Endothelial cell of umbilical vein (primary cell): ENCODE data around the gene TCF7. TPM values are rescaled to one million over a fixed set of nuclear protein-coding genes. Genes with fewer than 3 reads are reported as not detected.

Experiments used
- BruUV-seq: library from RNA; stranded (reverse); fragments of 400-500 nt; replicated peaks from 2 replicates; lab custom pipeline; 2021; lab: Mats Ljungman, UMichigan
- CTCF ChIA-PET: fragments of 300-600, 350-600 bp; sonication (Branson Sonifier 250); formaldehyde crosslinking; loops from one replicate; lab custom pipeline; 2021; ENCODE audit warnings: antibody characterized with exemption, inconsistent platforms; lab: Charles Lee
- POLR2A ChIA-PET: fragments of 300-600, 350-600 bp; sonication (Branson Sonifier 250); formaldehyde crosslinking; loops from one replicate; lab custom pipeline; 2021; ENCODE audit warnings: antibody characterized with exemption, inconsistent platforms; lab: Charles Lee
- DNase-seq: peaks from one replicate; pipeline ENCODE4 v3.0.0-alpha.2; 2011; ENCODE audit warnings: low read depth, low spot score
- FAIRE-seq: peaks from 2 replicates; lab custom pipeline; 2011; peaks lifted over from hg19 to GRCh38; lab: Jason Lieb, UNC
- H2AFZ ChIP-seq: 2 replicates; pipeline ENCODE4 v1.6.0; 2012; ENCODE audit warnings: low read depth, low read length, control low read depth, inconsistent platforms
- H3K27ac ChIP-seq: 2 replicates; pipeline ENCODE4 v1.5.1; 2011; ENCODE audit warnings: low read depth, mild to moderate bottlenecking, control low read depth, low read length, moderate library complexity; ENCODE audit not compliant: insufficient read depth
- H3K27me3 ChIP-seq, 2 experiments: 2 replicates each; pipeline versions ENCODE4 v1.6.0 to v1.6.1; 2011; ENCODE audit warnings: low read length in 2 of 2, mixed read lengths in 1 of 2; ENCODE audit not compliant: control insufficient read depth in 2 of 2, insufficient read depth in 2 of 2
- H3K36me3 ChIP-seq, 2 experiments: 2 replicates in 1 of 2; 3 replicates in 1 of 2; pipeline ENCODE4 v1.5.1; 2011; ENCODE audit warnings: low read length in 2 of 2, mild to moderate bottlenecking in 1 of 2, moderate library complexity in 1 of 2; ENCODE audit not compliant: control insufficient read depth in 2 of 2, insufficient read depth in 2 of 2; ENCODE audit errors: extremely low read depth in 1 of 2
- H3K4me1 ChIP-seq: 3 replicates; pipeline ENCODE4 v1.5.1; 2011; ENCODE audit warnings: mild to moderate bottlenecking, low read length; ENCODE audit not compliant: control insufficient read depth, insufficient read depth; ENCODE audit errors: extremely low read depth
- H3K4me2 ChIP-seq: 2 replicates; pipeline ENCODE4 v1.6.1; 2011; ENCODE audit warnings: low read length, control low read depth, mixed read lengths; ENCODE audit not compliant: insufficient read depth
- H3K4me3 ChIP-seq, 3 experiments: fragments of 200-600 bp in 1 of 3; sonication (generic), shearing (Covaris generic) in 1 of 3; replicated peaks in 1 of 3; 2 replicates each; pipeline ENCODE4 v1.5.1; 2011 to 2016; ENCODE audit warnings: control low read depth in 3 of 3, low read length in 3 of 3, mild to moderate bottlenecking in 2 of 3, inconsistent platforms in 1 of 3, low read depth in 1 of 3, moderate library complexity in 1 of 3; ENCODE audit not compliant: insufficient read depth in 1 of 3
- H3K79me2 ChIP-seq: 2 replicates; pipeline ENCODE4 v1.6.0; 2012; ENCODE audit warnings: low read length, inconsistent platforms; ENCODE audit not compliant: control insufficient read depth, insufficient read depth
- H3K9ac ChIP-seq: replicated peaks from 2 replicates; pipeline ENCODE3; 2011; ENCODE audit warnings: low read length, control low read depth; ENCODE audit not compliant: insufficient read depth; ENCODE audit errors: extremely low read depth
- H3K9me1 ChIP-seq: replicated peaks from 3 replicates; pipeline ENCODE4 v1.6.0; 2011; ENCODE audit warnings: mild to moderate bottlenecking, low read length; ENCODE audit not compliant: control insufficient read depth, insufficient read depth; ENCODE audit errors: extremely low read depth
- H3K9me3 ChIP-seq: replicated peaks from 2 replicates; pipeline ENCODE4 v1.5.1; 2012; ENCODE audit warnings: low read length, inconsistent platforms; ENCODE audit not compliant: control insufficient read depth, insufficient read depth
- H4K20me1 ChIP-seq: replicated peaks from 2 replicates; pipeline ENCODE3; 2011; ENCODE audit warnings: mild to moderate bottlenecking, low read length; ENCODE audit not compliant: control insufficient read depth, insufficient read depth; ENCODE audit errors: extremely low read depth
- EZH2 ChIP-seq: IDR thresholded peaks from 2 replicates; pipeline ENCODE4 v1.6.1; 2012; ENCODE audit warnings: borderline replicate concordance, low read depth, mild to moderate bottlenecking, moderate library complexity, low read length, inconsistent platforms; ENCODE audit not compliant: severe bottlenecking
- FOS ChIP-seq: IDR thresholded peaks from 2 replicates; pipeline ENCODE4 v1.6.1; 2011; ENCODE audit warnings: mild to moderate bottlenecking, low read length, moderate library complexity, borderline replicate concordance; ENCODE audit not compliant: insufficient read depth
- GATA2 ChIP-seq: IDR thresholded peaks from 2 replicates; pipeline ENCODE4 v1.7.0; 2011; ENCODE audit warnings: low read depth, mild to moderate bottlenecking, moderate library complexity, mixed read lengths, low read length; ENCODE audit not compliant: insufficient read length, insufficient read depth
- JUN ChIP-seq: IDR thresholded peaks from 2 replicates; pipeline ENCODE4 v1.6.1; 2011; ENCODE audit warnings: borderline replicate concordance, low read depth; ENCODE audit not compliant: insufficient read length, insufficient read depth
- MAX ChIP-seq: IDR thresholded peaks from 2 replicates; pipeline ENCODE4 v1.6.1; 2011; ENCODE audit not compliant: insufficient read depth, insufficient read length
- MYC ChIP-seq: IDR thresholded peaks from one replicate; pipeline ENCODE4 v1.6.1; 2011; ENCODE audit warnings: mild to moderate bottlenecking, low read depth, low read length
- POLR2A ChIP-seq: IDR thresholded peaks from 2 replicates; pipeline ENCODE4 v1.6.1; 2012; ENCODE audit warnings: low read depth, mild to moderate bottlenecking, control low read depth, low read length
- POLR2AphosphoS5 ChIP-seq: IDR thresholded peaks from 2 replicates; pipeline ENCODE4 v1.6.1; 2012; ENCODE audit warnings: low read depth, mild to moderate bottlenecking, control low read depth, low read length, moderate library complexity; ENCODE audit not compliant: insufficient read depth
- dilution Hi-C: fragments of 300-500 bp; cut with MboI; formaldehyde crosslinking; loops from one replicate; pipeline ENCODE4 v1.15.0; 2019; ENCODE audit warnings: low sequenced_read_pairs; ENCODE audit not compliant: extremely low pct_ligation_motif_present
- intact Hi-C: fragments of 100-400 bp; cut with micrococcal nuclease; formaldehyde crosslinking; loops from one replicate; pipeline ENCODE4 v1.10.0; 2022
- polyA plus RNA-seq, 4 experiments: library from polyadenylated mRNA; depleted of rRNA in 3 of 4; stranded (reverse) in 3 of 4; unstranded in 1 of 4; fragments of >200 nt; gene quantifications; 2 replicates each; pipeline versions ENCODE4 v1.2.1 to v1.2.3, GENCODE V29; 2011 to 2012; ENCODE audit warnings: missing spikeins in 1 of 4
- total RNA-seq: library from RNA; stranded (reverse); gene quantifications from 2 replicates; pipeline ENCODE4 v1.2.3, GENCODE V29; 2021
- TF ChIP-seq, protein P1 (sequence below), 2 donors: IDR thresholded peaks; 1 replicate in 1 of 2; 2 replicates in 1 of 2; pipeline ENCODE4 v1.5.1; 2011; ENCODE audit warnings: low read length in 2 of 2, mild to moderate bottlenecking in 2 of 2, moderate library complexity in 2 of 2, control low read depth in 1 of 2, inconsistent platforms in 1 of 2, low read depth in 1 of 2; ENCODE audit not compliant: insufficient read depth in 1 of 2; ENCODE audit errors: extremely low read depth in 1 of 2

Gene TCF7
- total and polyA plus RNA-seq, 2 donors (not counting 3 experiments of a cell fraction or from before 2014, with no cell fraction given): 1.8 to 2.5 TPM

- ChIA-PET POLR2A (interaction anchor here (1.3 kb wide), 1 partner anchor 14 kb away, joined by 4 read pairs; no protein-coding TSS in a partner anchor), CTCF (interaction anchor here (0.8 to 1.7 kb wide), 2 partner anchors 9 to 21 kb away, joined by 3 to 4 read pairs; no protein-coding TSS in a partner anchor)
- Histone ChIP-seq H3K4me1 (no peaks in the 10 kb centered on the region), H3K36me3 (peaks cover 18 to 31% of the 10 kb centered on the region in 2 experiments), H4K20me1 (no peaks in the 10 kb centered on the region), H3K9ac (no peak overlapping the region), H2AFZ (no peak overlapping the region), H3K79me2 (peaks cover 27% of the 10 kb centered on the region), H3K4me3 (no peak overlapping the region), H3K4me2 (no peak overlapping the region), H3K27ac (no peak overlapping the region), H3K9me1 (no peaks in the 10 kb centered on the region), H3K27me3 (no peaks in the 10 kb centered on the region), H3K9me3 (no peaks in the 10 kb centered on the region)
- no peak for TF ChIP-seq GATA2
- no TSS peak for BruUV-seq
- FAIRE-seq: no peak
- dilution Hi-C loops: no loop called here
- no peak for DNase-seq
- intact Hi-C loops: no loop called here
Observed at GRCh38 chr5:134161513-134162395, 47.3 kb downstream of the TCF7 start.

GRCh38 chr5:134162592-134162991 is 48.1 kb downstream of the TCF7 start:
- Histone ChIP-seq H3K4me3 (no peak overlapping the region), H3K9me1 (no peaks in the 10 kb centered on the region), H4K20me1 (no peaks in the 10 kb centered on the region), H3K4me1 (no peaks in the 10 kb centered on the region), H3K9ac (no peak overlapping the region), H3K79me2 (peaks cover 28% of the 10 kb centered on the region), H3K9me3 (no peaks in the 10 kb centered on the region), H2AFZ (no peak overlapping the region), H3K27me3 (no peaks in the 10 kb centered on the region), H3K27ac (no peak overlapping the region), H3K36me3 (peaks cover 18 to 32% of the 10 kb centered on the region in 2 experiments), H3K4me2 (no peak overlapping the region)
- CTCF ChIA-PET: interaction anchor here (1.7 kb wide), 1 partner anchor 22 kb away, joined by 4 read pairs; no protein-coding TSS in a partner anchor
- no TSS peak for BruUV-seq
- DNase-seq (no peak), FAIRE-seq (no peak)
- dilution Hi-C loops: no loop called here
- no peak for TF ChIP-seq POLR2A
- no peak for TF ChIP-seq MYC
- TF ChIP-seq GATA2: no peak
- no peak for TF ChIP-seq POLR2AphosphoS5
- TF ChIP-seq MAX: no peak
- TF ChIP-seq, protein P1, sequence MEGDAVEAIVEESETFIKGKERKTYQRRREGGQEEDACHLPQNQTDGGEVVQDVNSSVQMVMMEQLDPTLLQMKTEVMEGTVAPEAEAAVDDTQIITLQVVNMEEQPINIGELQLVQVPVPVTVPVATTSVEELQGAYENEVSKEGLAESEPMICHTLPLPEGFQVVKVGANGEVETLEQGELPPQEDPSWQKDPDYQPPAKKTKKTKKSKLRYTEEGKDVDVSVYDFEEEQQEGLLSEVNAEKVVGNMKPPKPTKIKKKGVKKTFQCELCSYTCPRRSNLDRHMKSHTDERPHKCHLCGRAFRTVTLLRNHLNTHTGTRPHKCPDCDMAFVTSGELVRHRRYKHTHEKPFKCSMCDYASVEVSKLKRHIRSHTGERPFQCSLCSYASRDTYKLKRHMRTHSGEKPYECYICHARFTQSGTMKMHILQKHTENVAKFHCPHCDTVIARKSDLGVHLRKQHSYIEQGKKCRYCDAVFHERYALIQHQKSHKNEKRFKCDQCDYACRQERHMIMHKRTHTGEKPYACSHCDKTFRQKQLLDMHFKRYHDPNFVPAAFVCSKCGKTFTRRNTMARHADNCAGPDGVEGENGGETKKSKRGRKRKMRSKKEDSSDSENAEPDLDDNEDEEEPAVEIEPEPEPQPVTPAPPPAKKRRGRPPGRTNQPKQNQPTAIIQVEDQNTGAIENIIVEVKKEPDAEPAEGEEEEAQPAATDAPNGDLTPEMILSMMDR (IDR thresholded peaks at IDR 0.05; ENCODE audit: extremely low read depth in 1 of 2, insufficient read depth in 1 of 2, low read depth in 1 of 2, low read length in 2 of 2): no peak
- no peak for TF ChIP-seq FOS
- no peak for TF ChIP-seq JUN
- no peak for TF ChIP-seq EZH2
- intact Hi-C loops: no loop called here
- POLR2A ChIA-PET: no interaction called here
